Mesendoderm (in vitro differentiated cells): ENCODE measurements around the gene AHRR.
"Not testable (repeated sequence)": the region's sequence is repeated elsewhere in the genome, so short reads cannot be mapped to it uniquely, and the experiment has no call there.

ENCODE experiments used
- DNase-seq: peaks from one replicate; pipeline ENCODE4 v3.0.0; 2013
- H2AK5ac ChIP-seq: 2 replicates; pipeline ENCODE4 v1.6.1; 2013; ENCODE audit warnings: low read length, inconsistent platforms
- H2BK120ac ChIP-seq: 2 replicates; pipeline ENCODE4 v1.6.1; 2013; ENCODE audit warnings: low read depth, mild to moderate bottlenecking, low read length, moderate library complexity, mixed read lengths
- H2BK15ac ChIP-seq: replicated peaks from 2 replicates; pipeline ENCODE4 v1.6.1; 2013; ENCODE audit warnings: low read depth, mild to moderate bottlenecking, moderate library complexity
- H2BK5ac ChIP-seq: 2 replicates; pipeline ENCODE4 v1.6.1; 2013; ENCODE audit warnings: low read length, inconsistent platforms
- H3K18ac ChIP-seq: 2 replicates; pipeline ENCODE4 v1.6.1; 2013; ENCODE audit warnings: mild to moderate bottlenecking, low read length, mixed read lengths
- H3K23ac ChIP-seq: one replicate; pipeline ENCODE4 v1.6.1; 2013; ENCODE audit warnings: low read length
- H3K27ac ChIP-seq: 2 replicates; pipeline ENCODE4 v1.5.1; 2013; ENCODE audit warnings: low read depth, mild to moderate bottlenecking, inconsistent platforms, low read length, moderate library complexity
- H3K27me3 ChIP-seq: 2 replicates; pipeline ENCODE4 v1.6.1; 2013; ENCODE audit warnings: low read length, control low read depth, mild to moderate bottlenecking, inconsistent platforms; ENCODE audit not compliant: insufficient read depth, poor library complexity
- H3K36me3 ChIP-seq: 2 replicates; pipeline ENCODE4 v1.6.1; 2013; ENCODE audit warnings: low read length, inconsistent platforms; ENCODE audit not compliant: control insufficient read depth, insufficient read depth
- H3K4ac ChIP-seq: one replicate; pipeline ENCODE4 v1.6.1; 2013; ENCODE audit warnings: low read depth, mild to moderate bottlenecking, low read length, moderate library complexity
- H3K4me1 ChIP-seq: 2 replicates; pipeline ENCODE4 v1.6.1; 2013; ENCODE audit warnings: low read depth, low read length, inconsistent platforms; ENCODE audit not compliant: control insufficient read depth
- H3K4me2 ChIP-seq: 2 replicates; pipeline ENCODE4 v1.6.1; 2013; ENCODE audit warnings: low read length
- H3K4me3 ChIP-seq: 2 replicates; pipeline ENCODE4 v1.5.1; 2013; ENCODE audit warnings: mild to moderate bottlenecking, low read length
- H3K56ac ChIP-seq: one replicate; pipeline ENCODE4 v1.6.1; 2013; ENCODE audit warnings: low read length
- H3K79me1 ChIP-seq: 2 replicates; pipeline ENCODE4 v1.6.1; 2013; ENCODE audit warnings: low read length, inconsistent platforms
- H3K79me2 ChIP-seq: 2 replicates; pipeline ENCODE4 v1.6.1; 2013; ENCODE audit warnings: mild to moderate bottlenecking, low read length; ENCODE audit not compliant: control insufficient read depth, insufficient read depth
- H3K9ac ChIP-seq: 2 replicates; pipeline ENCODE4 v1.6.1; 2013; ENCODE audit warnings: low read length, inconsistent platforms
- H4K5ac ChIP-seq: one replicate; pipeline ENCODE4 v1.6.1; 2013; ENCODE audit warnings: low read length
- H4K8ac ChIP-seq: one replicate; pipeline ENCODE4 v1.6.1; 2013; ENCODE audit warnings: low read depth, mild to moderate bottlenecking, control low read depth, low read length, moderate library complexity
- WGBS: extraction: QIAGEN DNeasy Blood & Tissue Kit; methylation state at CpG from one replicate; pipeline ENCODE4 v1.1.7; 2013; ENCODE audit warnings: low lambda C conversion rate, missing lambda C conversion rate; ENCODE audit not compliant: insufficient coverage; ENCODE audit errors: extremely low coverage; 5-methylcytosine and 5-hydroxymethylcytosine counted together

Gene AHRR

DNA sequence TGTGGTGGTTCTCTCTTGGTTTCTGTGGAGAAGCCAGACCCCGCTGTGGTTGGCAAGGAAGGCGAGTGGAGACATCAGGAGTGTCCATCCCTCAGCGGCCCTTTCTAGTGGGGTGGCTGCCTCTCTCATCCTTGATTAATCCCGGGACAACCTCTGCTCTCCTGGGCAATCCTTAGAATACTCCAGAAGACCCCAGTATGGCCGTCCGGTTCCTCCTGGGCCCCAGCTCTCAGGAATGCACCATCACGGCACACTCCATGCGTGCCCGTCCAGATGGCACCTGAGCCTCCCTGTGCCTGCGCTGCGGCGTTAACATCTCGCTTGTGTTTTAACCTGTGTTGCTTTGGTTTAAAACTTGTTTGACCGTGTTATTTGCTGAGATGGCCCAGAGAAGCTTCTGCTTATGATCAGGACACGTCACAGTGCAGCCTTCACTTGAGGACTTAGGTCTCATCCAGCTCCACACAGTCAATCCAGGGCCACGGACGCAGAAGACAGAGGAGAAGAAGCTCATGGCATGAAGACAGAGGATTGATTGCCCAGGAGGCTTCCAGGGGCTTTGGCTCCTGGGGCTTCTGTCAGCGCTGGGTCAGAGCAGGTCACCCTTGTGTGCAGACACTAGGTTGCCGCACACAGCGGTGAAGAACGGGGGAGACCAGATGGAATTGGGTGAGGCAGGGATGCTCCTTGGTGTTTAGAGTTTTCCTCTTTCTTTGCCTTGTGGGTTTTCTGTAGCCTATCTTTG lies 20.7 kb upstream of the AHRR start:
- H3K79me1 ChIP-seq, DNase-seq: not testable (repeated sequence)

DNA sequence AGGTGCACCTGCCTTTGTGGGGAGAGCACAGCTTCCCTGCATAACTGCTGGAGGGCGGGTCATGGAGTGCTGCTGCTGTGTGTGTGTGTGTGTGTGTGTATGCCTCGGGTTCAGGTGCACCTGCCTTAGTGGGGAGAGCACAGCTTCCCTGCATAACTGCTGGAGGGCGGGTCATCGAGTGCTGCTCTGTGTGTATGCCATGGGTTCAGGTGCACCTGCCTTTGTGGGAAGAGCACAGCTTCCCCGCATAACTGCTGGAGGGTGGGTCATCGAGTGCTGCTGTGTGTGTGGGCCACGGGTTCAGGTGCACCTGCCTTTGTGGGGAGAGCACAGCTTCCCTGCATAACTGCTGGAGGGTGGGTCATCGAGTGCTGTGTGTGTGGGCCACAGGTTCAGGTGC lies 19.1 kb upstream of the AHRR start:
- H3K4me3 ChIP-seq, H4K8ac ChIP-seq, H3K36me3 ChIP-seq, H3K79me1 ChIP-seq, H3K9ac ChIP-seq, H3K4me1 ChIP-seq, H3K27ac ChIP-seq, H2AK5ac ChIP-seq, H2BK5ac ChIP-seq, DNase-seq, H3K4me2 ChIP-seq, H4K5ac ChIP-seq, H3K18ac ChIP-seq, H3K56ac ChIP-seq, H2BK15ac ChIP-seq, H3K79me2 ChIP-seq, H3K23ac ChIP-seq, H3K27me3 ChIP-seq, H2BK120ac ChIP-seq, H3K4ac ChIP-seq: not testable (repeated sequence)
- no CpG with 5 or more reads among the region's 8 CpGs for WGBS

More for the DNA sequence above, 20.7 kb upstream of the AHRR start:
- not testable (repeated sequence) for H3K4me3 ChIP-seq, H2BK120ac ChIP-seq, H3K18ac ChIP-seq, H2AK5ac ChIP-seq, H2BK15ac ChIP-seq, H2BK5ac ChIP-seq, H3K9ac ChIP-seq, H4K5ac ChIP-seq, H3K36me3 ChIP-seq, H3K79me2 ChIP-seq, H3K4me1 ChIP-seq, H3K4ac ChIP-seq, H3K23ac ChIP-seq, H4K8ac ChIP-seq, H3K27ac ChIP-seq, H3K56ac ChIP-seq, H3K4me2 ChIP-seq, H3K27me3 ChIP-seq
- no CpG with 5 or more reads among the region's 21 CpGs for WGBS

DNA sequence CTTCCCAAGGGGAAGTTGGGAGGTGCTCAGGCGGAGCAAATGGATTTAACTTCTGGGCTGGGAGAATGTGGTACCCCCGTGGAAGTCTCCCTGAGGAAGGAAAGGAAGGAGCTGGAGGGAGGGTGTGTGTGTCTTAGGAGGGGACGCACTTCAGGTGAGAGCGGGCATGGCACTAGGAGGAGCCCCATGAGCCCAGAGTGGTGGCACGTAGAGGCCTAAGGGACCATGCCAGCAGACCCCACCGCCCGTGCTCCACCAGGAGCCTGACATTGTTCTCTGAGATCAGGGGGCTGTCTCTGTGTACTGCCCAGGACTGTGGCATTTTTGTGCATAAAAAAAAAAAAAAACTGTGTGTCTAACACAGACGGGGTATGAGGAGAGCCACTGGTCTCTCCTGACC lies 18.5 kb upstream of the AHRR start:
- Histone ChIP-seq H3K4ac (no peak overlapping the region), H3K79me2 (no peaks in the 10 kb centered on the region), H3K27ac (no peak overlapping the region), H3K36me3 (peaks cover 1% of the 10 kb centered on the region), H3K23ac (no peak overlapping the region), H3K79me1 (peaks cover 4% of the 10 kb centered on the region), H3K18ac (no peak overlapping the region), H2BK15ac (no peak overlapping the region), H3K4me3 (no peak overlapping the region), H3K27me3 (no peaks in the 10 kb centered on the region), H2BK120ac (no peak overlapping the region), H4K8ac (no peak overlapping the region), H2BK5ac (no peak overlapping the region), H3K9ac (no peak overlapping the region), H3K56ac (no peak overlapping the region), H4K5ac (no peak overlapping the region), H3K4me1 (no peaks in the 10 kb centered on the region), H2AK5ac (no peak overlapping the region), H3K4me2 (no peak overlapping the region)
- no peak for DNase-seq
- no CpG with 5 or more reads among the region's 8 CpGs for WGBS

DNA sequence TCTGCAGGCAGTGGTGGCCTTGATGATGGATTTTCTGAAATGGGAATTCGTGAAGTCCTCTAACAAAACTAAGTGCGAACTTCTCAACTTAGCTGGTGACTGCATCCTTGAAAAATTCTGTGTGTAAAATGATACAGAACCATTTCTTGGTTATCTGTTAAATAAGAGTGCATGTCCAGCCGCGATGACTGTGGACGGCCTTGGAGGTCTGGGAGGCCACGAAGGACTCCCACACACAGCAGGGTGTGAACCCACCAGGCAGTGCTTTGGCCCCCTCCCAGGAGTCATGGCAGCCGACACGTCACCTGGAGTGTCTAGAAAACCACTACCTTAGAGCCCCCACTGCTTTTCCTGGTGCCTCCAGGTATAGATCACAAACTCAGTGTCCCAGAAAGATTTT lies 17.8 kb upstream of the AHRR start:
- H3K79me2 ChIP-seq, H3K36me3 ChIP-seq, DNase-seq, H2BK120ac ChIP-seq, H3K27ac ChIP-seq, H2BK5ac ChIP-seq, H3K79me1 ChIP-seq, H3K4ac ChIP-seq, H3K18ac ChIP-seq, H3K56ac ChIP-seq, H3K27me3 ChIP-seq, H2BK15ac ChIP-seq, H4K5ac ChIP-seq, H3K4me3 ChIP-seq, H3K4me1 ChIP-seq, H4K8ac ChIP-seq, H3K4me2 ChIP-seq, H3K23ac ChIP-seq, H3K9ac ChIP-seq, H2AK5ac ChIP-seq: not testable (repeated sequence)
- WGBS = no CpG with 5 or more reads among the region's 8 CpGs

DNA sequence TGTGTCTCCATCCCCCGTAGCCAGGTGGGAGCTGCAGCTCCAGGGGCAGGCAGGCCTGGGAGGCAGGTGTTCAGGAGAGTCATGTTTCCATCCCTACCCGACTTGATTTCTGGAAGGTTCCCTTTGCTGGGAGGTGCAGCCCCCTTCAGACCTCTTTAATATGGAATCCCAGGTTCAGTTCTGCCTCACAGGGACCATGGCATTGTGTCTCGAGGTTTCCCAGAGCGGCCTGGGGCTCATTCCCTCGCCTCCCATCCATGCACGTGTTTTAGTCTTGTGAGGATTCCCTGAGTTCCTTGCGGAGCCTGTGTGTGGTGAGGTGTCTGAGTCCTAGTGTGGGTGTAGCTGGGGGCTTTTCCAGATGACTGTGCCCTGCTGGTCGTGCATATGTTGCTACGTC lies 16.5 kb upstream of the AHRR start:
- Histone ChIP-seq H3K27ac (no peak overlapping the region), H3K79me2 (no peaks in the 10 kb centered on the region), H2BK5ac (no peak overlapping the region), H2AK5ac (no peak overlapping the region), H4K5ac (no peak overlapping the region), H3K18ac (no peak overlapping the region), H3K23ac (no peak overlapping the region), H3K79me1 (peaks cover 4% of the 10 kb centered on the region), H3K4me3 (no peak overlapping the region), H2BK15ac (no peak overlapping the region), H3K4me2 (no peak overlapping the region), H4K8ac (no peak overlapping the region), H3K4me1 (no peaks in the 10 kb centered on the region), H3K27me3 (no peaks in the 10 kb centered on the region), H3K9ac (no peak overlapping the region), H3K4ac (no peak overlapping the region), H3K36me3 (peaks cover 1% of the 10 kb centered on the region), H3K56ac (no peak overlapping the region), H2BK120ac (no peak overlapping the region)
- no peak for DNase-seq
- no CpG with 5 or more reads among the region's 9 CpGs for WGBS

DNA sequence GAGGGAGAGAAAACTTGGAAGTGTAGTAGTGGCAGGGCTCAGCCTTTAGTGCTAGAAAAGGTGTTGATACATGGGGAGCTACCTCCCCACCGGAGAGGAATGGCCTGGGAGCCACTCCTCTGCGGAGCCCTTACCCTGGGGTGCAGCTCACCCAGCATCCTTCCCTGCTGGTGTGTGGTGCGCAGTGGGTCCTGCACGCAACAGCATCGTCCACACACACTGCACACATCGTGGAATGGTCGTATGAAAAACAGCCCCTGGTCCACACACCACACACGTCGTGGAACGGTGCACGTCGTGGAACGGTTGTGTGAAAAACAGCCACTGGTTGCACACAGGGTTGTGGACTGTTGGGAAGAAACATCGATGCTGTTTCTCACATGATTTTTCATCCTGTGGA lies 16.1 kb upstream of the AHRR start:
- Histone ChIP-seq H3K79me2 (no peaks in the 10 kb centered on the region), H3K9ac (no peak overlapping the region), H3K27me3 (no peaks in the 10 kb centered on the region), H3K4me1 (no peaks in the 10 kb centered on the region), H3K27ac (no peak overlapping the region), H2BK15ac (no peak overlapping the region), H3K36me3 (peaks cover 1% of the 10 kb centered on the region), H2BK5ac (no peak overlapping the region), H2BK120ac (no peak overlapping the region), H3K4me3 (no peak overlapping the region), H4K5ac (no peak overlapping the region), H3K4me2 (no peak overlapping the region), H3K23ac (no peak overlapping the region), H3K18ac (no peak overlapping the region), H2AK5ac (no peak overlapping the region), H3K4ac (no peak overlapping the region), H4K8ac (no peak overlapping the region), H3K79me1 (peaks cover 4% of the 10 kb centered on the region), H3K56ac (no peak overlapping the region)
- no CpG with 5 or more reads among the region's 14 CpGs for WGBS
- no peak for DNase-seq
